CD4-positive, alpha-beta T cell treated with Interferon gamma for 1 hour (primary cell): ENCODE results near the gene CLOCK.

ENCODE experiments used
- DNase-seq: peaks from one replicate; pipeline ENCODE4 v3.0.0-alpha.2; 2020

CLOCK gene

GRCh38 chr4:55475394-55476243, 71.1 kb downstream of the CLOCK start:
- no peak for DNase-seq

- no peak for DNase-seq
Observed at GRCh38 chr4:55469979-55470378, 76.7 kb downstream of the CLOCK start.

GRCh38 chr4:55468724-55469123, 78.0 kb downstream of the CLOCK start:
- DNase-seq = no peak

- DNase-seq = no peak
Observed at GRCh38 chr4:55466001-55466400, 80.7 kb downstream of the CLOCK start.

- DNase-seq = no peak
Observed at GRCh38 chr4:55458611-55459010, 88.1 kb downstream of the CLOCK start.

GRCh38 chr4:55458164-55458563, 88.5 kb downstream of the CLOCK start:
- no peak for DNase-seq

- no peak for DNase-seq
Observed at GRCh38 chr4:55450566-55450965, 96.1 kb downstream of the CLOCK start.

- no peak for DNase-seq
Observed at GRCh38 chr4:55447831-55448230, 98.9 kb downstream of the CLOCK start.

GRCh38 chr4:55447108-55447708, 99.5 kb downstream of the CLOCK start:
- DNase-seq = no peak

GRCh38 chr4:55446578-55446922, 100.2 kb downstream of the CLOCK start:
- DNase-seq = no peak

- no peak for DNase-seq
Observed at GRCh38 chr4:55445921-55446577, 100.7 kb downstream of the CLOCK start.

GRCh38 chr4:55444827-55445226, 101.9 kb downstream of the CLOCK start:
- DNase-seq = no peak

- no peak for DNase-seq
Observed at GRCh38 chr4:55442541-55442940, 104.2 kb downstream of the CLOCK start.

- no peak for DNase-seq
Observed at GRCh38 chr4:55440786-55441185, 105.9 kb downstream of the CLOCK start.

GRCh38 chr4:55439023-55439422, 107.7 kb downstream of the CLOCK start:
- no peak for DNase-seq

GRCh38 chr4:55438314-55438713, 108.4 kb downstream of the CLOCK start:
- DNase-seq = no peak

GRCh38 chr4:55437823-55438222, 108.9 kb downstream of the CLOCK start:
- DNase-seq = no peak

- no peak for DNase-seq
Observed at GRCh38 chr4:55437356-55437796, 109.3 kb downstream of the CLOCK start.

GRCh38 chr4:55435141-55435841, 111.4 kb downstream of the CLOCK start:
- no peak for DNase-seq

- no peak for DNase-seq
Observed at GRCh38 chr4:55431710-55432336, 114.9 kb downstream of the CLOCK start.

GRCh38 chr4:55424791-55425190, 121.9 kb downstream of the CLOCK start:
- DNase-seq = no peak

GRCh38 chr4:55416176-55416575, 130.5 kb downstream of the CLOCK start:
- no peak for DNase-seq

GRCh38 chr4:55411621-55412020, 135.1 kb downstream of the CLOCK start:
- DNase-seq = no peak
